CD14-positive monocyte (primary cell): Measurements from ENCODE around the gene RPLP2. TPM values are rescaled to one million over a fixed set of nuclear protein-coding genes. Genes with fewer than 3 reads are reported as not detected.
A peak's percentile ranks its signal among the peaks of the same experiment; 100 is the strongest.

Experiments used
- DNase-seq, 3 donors: peaks; one replicate each; pipeline ENCODE4 v3.0.0-alpha.2; 2011 to 2022
- H2AFZ ChIP-seq: 2 replicates; pipeline ENCODE4 v1.6.0; 2012; ENCODE audit warnings: mild to moderate bottlenecking, low read depth, low read length, inconsistent platforms; ENCODE audit not compliant: insufficient read depth, poor library complexity, severe bottlenecking
- H3K27ac ChIP-seq, 2 donors: 1 replicate in 1 of 2; 2 replicates in 1 of 2; pipeline ENCODE4 v1.5.1; 2012 to 2013; ENCODE audit warnings: low read length in 2 of 2, control low read depth in 1 of 2, inconsistent platforms in 1 of 2, low read depth in 1 of 2, mild to moderate bottlenecking in 1 of 2
- H3K27me3 ChIP-seq, 2 donors: one replicate each; pipeline versions ENCODE4 v1.6.0 to v1.6.1; 2011 to 2013; ENCODE audit warnings: low read length in 2 of 2; ENCODE audit not compliant: control insufficient read depth in 2 of 2, insufficient read depth in 2 of 2
- H3K36me3 ChIP-seq, 2 donors: replicated peaks in 1 of 2; 1 replicate in 1 of 2; 2 replicates in 1 of 2; pipeline versions ENCODE4 v1.5.1 to v1.6.1; 2012 to 2013; ENCODE audit warnings: low read length in 2 of 2, control low read depth in 1 of 2, inconsistent platforms in 1 of 2, mild to moderate bottlenecking in 1 of 2; ENCODE audit not compliant: insufficient read depth in 2 of 2, control insufficient read depth in 1 of 2
- H3K4me1 ChIP-seq, 2 donors: 1 replicate in 1 of 2; 2 replicates in 1 of 2; pipeline versions ENCODE4 v1.5.1 to v1.6.1; 2012 to 2013; ENCODE audit warnings: low read length in 2 of 2, control low read depth in 1 of 2, inconsistent platforms in 1 of 2, mild to moderate bottlenecking in 1 of 2, moderate library complexity in 1 of 2; ENCODE audit not compliant: insufficient read depth in 2 of 2, control insufficient read depth in 1 of 2
- H3K4me2 ChIP-seq: replicated peaks from 2 replicates; pipeline ENCODE3; 2012; ENCODE audit warnings: low read length, moderate library complexity, mild to moderate bottlenecking; ENCODE audit not compliant: poor library complexity, severe bottlenecking; ENCODE audit errors: extremely low read depth
- H3K4me3 ChIP-seq, 3 experiments: fragments of 200-600 bp in 1 of 3; sonication (generic) in 1 of 3; replicated peaks in 1 of 3; 1 replicate in 2 of 3; 2 replicates in 1 of 3; pipeline ENCODE4 v1.5.1; 2011 to 2013; ENCODE audit warnings: low read length in 3 of 3, mild to moderate bottlenecking in 3 of 3, control low read depth in 2 of 3, low read depth in 2 of 3, inconsistent platforms in 1 of 3, moderate library complexity in 1 of 3
- H3K79me2 ChIP-seq: 2 replicates; pipeline ENCODE4 v1.6.0; 2012; ENCODE audit warnings: mild to moderate bottlenecking, control low read depth, inconsistent platforms, low read length, moderate library complexity; ENCODE audit not compliant: insufficient read depth
- H3K9ac ChIP-seq: 2 replicates; pipeline ENCODE4 v1.6.0; 2017; ENCODE audit warnings: low read length, mild to moderate bottlenecking; ENCODE audit not compliant: insufficient read depth, poor library complexity, severe bottlenecking
- H3K9me3 ChIP-seq, 2 donors: replicated peaks in 1 of 2; 1 replicate in 1 of 2; 2 replicates in 1 of 2; pipeline versions ENCODE4 v1.5.1 to v1.6.1; 2012 to 2013; ENCODE audit warnings: low read length in 2 of 2, control low read depth in 1 of 2; ENCODE audit not compliant: control insufficient read depth in 1 of 2, insufficient read depth in 1 of 2
- H4K20me1 ChIP-seq: 2 replicates; pipeline ENCODE4 v1.6.0; 2012; ENCODE audit warnings: mild to moderate bottlenecking, low read length, control low read depth, moderate library complexity; ENCODE audit not compliant: insufficient read depth
- H3K27ac Mint-ChIP-seq, 7 donors: one replicate each; pipeline ENCODE4 v1.8.0; 2020; ENCODE audit warnings: mild to moderate bottlenecking in 7 of 7, mixed read lengths in 7 of 7, moderate library complexity in 6 of 7, inconsistent platforms in 2 of 7
- H3K27me3 Mint-ChIP-seq, 3 donors: one replicate each; pipeline ENCODE4 v1.8.0; 2021 to 2022; ENCODE audit warnings: low read depth in 3 of 3, mild to moderate bottlenecking in 3 of 3, mixed read lengths in 3 of 3, moderate library complexity in 3 of 3, inconsistent platforms in 1 of 3
- H3K36me3 Mint-ChIP-seq, 2 donors: one replicate each; pipeline ENCODE4 v1.8.0; 2020; ENCODE audit warnings: mixed read lengths in 2 of 2, inconsistent platforms in 1 of 2, mild to moderate bottlenecking in 1 of 2
- H3K4me1 Mint-ChIP-seq: one replicate; pipeline ENCODE4 v1.8.0; 2020; ENCODE audit warnings: mild to moderate bottlenecking, mixed read lengths
- H3K4me3 Mint-ChIP-seq, 2 donors: one replicate each; pipeline ENCODE4 v1.8.0; 2020; ENCODE audit warnings: mild to moderate bottlenecking in 2 of 2, mixed read lengths in 2 of 2, moderate library complexity in 1 of 2
- H3K9me3 Mint-ChIP-seq, 7 donors: one replicate each; pipeline ENCODE4 v1.8.0; 2020 to 2022; ENCODE audit warnings: mixed read lengths in 7 of 7, mild to moderate bottlenecking in 6 of 7, moderate library complexity in 6 of 7, inconsistent platforms in 2 of 7
- WGBS: methylation state at CpG from one replicate; pipeline ENCODE4 v1.1.5; 2013; ENCODE audit warnings: missing lambda C conversion rate; ENCODE audit not compliant: insufficient coverage; 5-methylcytosine and 5-hydroxymethylcytosine counted together
- intact Hi-C, 2 donors: fragments of 100-400 bp; cut with micrococcal nuclease; formaldehyde crosslinking; loops; one replicate each; pipeline versions ENCODE4 v1.15.0 to v1.15.1; 2023
- polyA plus RNA-seq, 3 donors: library from polyadenylated mRNA; depleted of rRNA in 1 of 3; unstranded in 2 of 3; stranded (reverse) in 1 of 3; fragments of 300-500 nt in 2 of 3; fragments of >200 nt in 1 of 3; fragmentation: Illumina TruSeq in 2 of 3; gene quantifications; 1 replicate in 2 of 3; 2 replicates in 1 of 3; pipeline ENCODE4 v1.2.3, GENCODE V29; 2012 to 2021
- TF ChIP-seq, protein P1 (sequence below): fragments of 200-600 bp; IDR thresholded peaks from one replicate; pipeline ENCODE4 v1.8.0; 2022; ENCODE audit warnings: antibody characterized with exemption, mild to moderate bottlenecking

Gene RPLP2
- polyA plus RNA-seq, 3 donors, result 879 to 1,191 (median 990) TPM

DNA sequence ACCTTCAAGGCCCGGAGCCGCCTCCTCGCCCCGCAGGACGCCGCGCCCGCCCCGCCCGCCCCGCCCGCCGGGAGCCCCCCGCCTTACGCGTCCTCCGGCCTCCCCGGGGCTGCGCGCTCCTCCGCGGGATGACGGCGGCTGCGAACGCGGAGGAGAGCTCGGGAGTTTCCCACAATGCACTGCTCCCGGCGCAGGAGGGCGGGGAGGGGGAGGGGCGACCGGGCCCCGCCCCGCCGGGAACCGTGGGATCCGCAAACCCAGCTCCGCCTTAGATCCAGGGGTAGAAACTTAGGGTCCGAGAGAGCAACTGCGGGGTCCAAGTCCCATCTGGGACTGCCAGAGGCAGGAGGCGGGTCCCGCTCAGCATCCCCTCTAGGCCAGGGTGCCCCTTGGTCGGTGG is 19.8 kb upstream of the RPLP2 start, which contains the start of gene CEND1:
Gene CEND1, minus strand, starts transcription at position 148 of the 400 bp plus-strand sequence. CDS start 1,514 bp downstream, outside the sequence.
- 3% methylated on average over 22 of the region's 44 CpGs for WGBS
- H3K4me1 ChIP-seq, result no peaks in the 10 kb centered on the region
- H3K4me2 ChIP-seq, result no peak within 1 kb of the TSS
- peaks cover 5 to 9% of the 10 kb centered on the region in 2 donors for H3K36me3 ChIP-seq
- no peak within 1 kb of the TSS for H3K9ac ChIP-seq
- no peak within 1 kb of the TSS for H3K27ac Mint-ChIP-seq
- H3K27me3 ChIP-seq, result peaks cover 4 to 28% of the 10 kb centered on the region in 2 donors
- H4K20me1 ChIP-seq, result peaks cover 12% of the 10 kb centered on the region
- H2AFZ ChIP-seq, result no peak within 1 kb of the TSS
- H3K4me1 Mint-ChIP-seq, result no peaks in the 10 kb centered on the region
- H3K36me3 Mint-ChIP-seq, result peaks cover 17 to 20% of the 10 kb centered on the region in 2 donors
- H3K27me3 Mint-ChIP-seq, result peaks cover 15 to 37% (median 20%) of the 10 kb centered on the region in 3 donors
- H3K9me3 Mint-ChIP-seq, result peaks cover 0 to 2% (median 0%) of the 10 kb centered on the region in 7 donors
- intact Hi-C loops, result no loop called here
- TF ChIP-seq, protein P1, sequence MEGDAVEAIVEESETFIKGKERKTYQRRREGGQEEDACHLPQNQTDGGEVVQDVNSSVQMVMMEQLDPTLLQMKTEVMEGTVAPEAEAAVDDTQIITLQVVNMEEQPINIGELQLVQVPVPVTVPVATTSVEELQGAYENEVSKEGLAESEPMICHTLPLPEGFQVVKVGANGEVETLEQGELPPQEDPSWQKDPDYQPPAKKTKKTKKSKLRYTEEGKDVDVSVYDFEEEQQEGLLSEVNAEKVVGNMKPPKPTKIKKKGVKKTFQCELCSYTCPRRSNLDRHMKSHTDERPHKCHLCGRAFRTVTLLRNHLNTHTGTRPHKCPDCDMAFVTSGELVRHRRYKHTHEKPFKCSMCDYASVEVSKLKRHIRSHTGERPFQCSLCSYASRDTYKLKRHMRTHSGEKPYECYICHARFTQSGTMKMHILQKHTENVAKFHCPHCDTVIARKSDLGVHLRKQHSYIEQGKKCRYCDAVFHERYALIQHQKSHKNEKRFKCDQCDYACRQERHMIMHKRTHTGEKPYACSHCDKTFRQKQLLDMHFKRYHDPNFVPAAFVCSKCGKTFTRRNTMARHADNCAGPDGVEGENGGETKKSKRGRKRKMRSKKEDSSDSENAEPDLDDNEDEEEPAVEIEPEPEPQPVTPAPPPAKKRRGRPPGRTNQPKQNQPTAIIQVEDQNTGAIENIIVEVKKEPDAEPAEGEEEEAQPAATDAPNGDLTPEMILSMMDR, result no peak
- no peak within 1 kb of the TSS for H3K4me3 ChIP-seq
- H3K27ac ChIP-seq, result no peak within 1 kb of the TSS
- no peaks in the 10 kb centered on the region for H3K79me2 ChIP-seq
- H3K9me3 ChIP-seq, result no peaks in the 10 kb centered on the region
- no peak for DNase-seq
- H3K4me3 Mint-ChIP-seq, result peak within 1 kb of the TSS; percentile 37 to 46

DNA sequence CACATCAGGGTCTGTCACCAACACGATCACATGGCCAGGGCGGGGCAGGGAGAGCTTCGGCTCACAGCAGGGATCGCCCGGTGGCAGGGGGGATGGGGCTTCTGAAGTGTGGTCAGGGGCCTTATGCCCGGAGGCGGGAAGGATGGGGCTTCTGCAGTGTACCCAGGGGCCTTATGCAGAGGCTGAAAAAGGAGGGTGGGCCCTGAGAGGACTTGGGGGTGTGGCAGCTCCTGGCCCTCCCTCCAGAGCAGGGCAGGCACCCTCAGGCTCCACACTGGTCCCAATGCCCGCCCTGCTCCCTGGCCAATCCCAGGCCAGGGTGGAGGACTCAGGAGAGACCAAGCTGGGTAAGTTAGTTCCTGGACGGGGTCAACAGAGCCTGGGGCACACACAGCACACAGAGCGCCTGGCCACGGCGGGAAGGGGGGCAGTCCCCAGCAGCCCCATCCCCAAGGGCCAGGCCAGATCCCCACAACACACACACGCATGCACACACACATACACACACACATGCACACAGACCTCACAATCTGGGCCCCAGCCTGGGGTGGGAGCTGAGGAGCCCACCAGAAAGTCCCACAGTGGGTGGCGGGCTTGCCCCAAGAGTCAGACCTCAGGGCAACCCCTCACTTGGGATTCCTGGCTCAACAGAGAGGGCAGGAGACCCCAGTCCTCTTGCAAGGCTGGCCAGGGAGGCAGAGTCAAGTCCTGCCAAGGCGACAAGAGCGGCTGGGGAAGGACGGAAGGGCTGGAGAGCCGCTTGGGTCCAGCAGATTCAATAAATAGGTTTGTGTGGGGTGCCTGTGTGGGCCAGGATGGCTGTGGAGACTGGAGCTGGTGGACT is 18.8 kb upstream of the RPLP2 start:
- no peak overlapping the region for H3K4me3 ChIP-seq
- peaks cover 4 to 28% of the 10 kb centered on the region in 2 donors for H3K27me3 ChIP-seq
- Mint-ChIP-seq H3K4me3 (peak overlapping the region in 1 of 2 donors; percentile 37), H3K4me1 (peaks cover 3% of the 10 kb centered on the region), H3K27me3 (peaks cover 15 to 36% (median 20%) of the 10 kb centered on the region in 3 donors), H3K36me3 (peaks cover 16 to 17% of the 10 kb centered on the region in 2 donors), H3K27ac (no peak overlapping the region), H3K9me3 (peaks cover 0 to 2% (median 0%) of the 10 kb centered on the region in 7 donors)
- no peak for DNase-seq
- no peak overlapping the region for H3K9ac ChIP-seq
- no peaks in the 10 kb centered on the region for H3K9me3 ChIP-seq
- H3K79me2 ChIP-seq, result peaks cover 8% of the 10 kb centered on the region
- H3K4me2 ChIP-seq, result no peak overlapping the region
- H2AFZ ChIP-seq, result no peak overlapping the region
- TF ChIP-seq, protein P1, result no peak
- H3K27ac ChIP-seq, result no peak overlapping the region
- peaks cover 9% of the 10 kb centered on the region in 2 donors for H3K4me1 ChIP-seq
- WGBS, result 87% methylated on average over 18 of the region's 18 CpGs
- H3K36me3 ChIP-seq, result peaks cover 5 to 9% of the 10 kb centered on the region in 2 donors
- intact Hi-C loops, result no loop called here
- peaks cover 12% of the 10 kb centered on the region for H4K20me1 ChIP-seq
